Measurements from ENCODE around the gene CD27. TPM values are rescaled to one million over a fixed set of nuclear protein-coding genes. Genes with fewer than 3 reads are reported as not detected.

CD27 gene
- not detected in 2 replicates for total RNA-seq
- long read RNA-seq: 0 reads

GRCh38 chr12:6444704-6445688 is at the start of gene CD27:
TSS of gene CD27 (plus strand) at chr12:6444955. CDS start at chr12:6445096, 141 bp downstream.
- Mint-ChIP-seq H3K9me3 (no peaks in the 10 kb centered on the region), H3K27ac (ENCODE audit: unreplicated experiment) (no peak within 1 kb of the TSS), H3K36me3 (ENCODE audit: low read depth) (no peaks in the 10 kb centered on the region), H3K4me3 (no peak within 1 kb of the TSS), H3K4me1 (no peaks in the 10 kb centered on the region), H3K27me3 (ENCODE audit: low read depth) (no peaks in the 10 kb centered on the region)
- DNase-seq (ENCODE audit: low read depth, low spot score): no peak
- TF ChIP-seq CTCF (conservative IDR thresholded peaks at IDR 0.05): no peak

- Mint-ChIP-seq H3K27ac (ENCODE audit: unreplicated experiment) (no peak overlapping the region), H3K9me3 (no peaks in the 10 kb centered on the region), H3K4me3 (no peak overlapping the region), H3K4me1 (peaks cover 10% of the 10 kb centered on the region), H3K36me3 (ENCODE audit: low read depth) (no peaks in the 10 kb centered on the region), H3K27me3 (ENCODE audit: low read depth) (no peaks in the 10 kb centered on the region)
- DNase-seq (ENCODE audit: low read depth, low spot score): no peak
- TF ChIP-seq CTCF (conservative IDR thresholded peaks at IDR 0.05): no peak
These were observed 48.7 kb upstream of the CD27 start for GRCh38 chr12:6396031-6396430.

GRCh38 chr12:6399884-6400644 is 44.7 kb upstream of the CD27 start:
- no peaks in the 10 kb centered on the region for H3K9me3 Mint-ChIP-seq
- no peak for TF ChIP-seq CTCF (conservative IDR thresholded peaks at IDR 0.05)
- H3K4me3 Mint-ChIP-seq: no peak overlapping the region
- no peaks in the 10 kb centered on the region for H3K36me3 Mint-ChIP-seq (ENCODE audit: low read depth)
- H3K27me3 Mint-ChIP-seq (ENCODE audit: low read depth): no peaks in the 10 kb centered on the region
- H3K4me1 Mint-ChIP-seq: peaks cover 10% of the 10 kb centered on the region
- no peak for DNase-seq (ENCODE audit: low read depth, low spot score)
- H3K27ac Mint-ChIP-seq (ENCODE audit: unreplicated experiment): no peak overlapping the region

GRCh38 chr12:6404390-6404789 is 40.4 kb upstream of the CD27 start:
- H3K9me3 Mint-ChIP-seq: peaks cover 4% of the 10 kb centered on the region
- no peak for TF ChIP-seq CTCF (conservative IDR thresholded peaks at IDR 0.05)
- H3K27ac Mint-ChIP-seq (ENCODE audit: unreplicated experiment): peak overlapping the region; percentile 43
- no peaks in the 10 kb centered on the region for H3K27me3 Mint-ChIP-seq (ENCODE audit: low read depth)
- no peak for DNase-seq (ENCODE audit: low read depth, low spot score)
- no peaks in the 10 kb centered on the region for H3K36me3 Mint-ChIP-seq (ENCODE audit: low read depth)
- H3K4me3 Mint-ChIP-seq: no peak overlapping the region
- H3K4me1 Mint-ChIP-seq: no peaks in the 10 kb centered on the region

- Mint-ChIP-seq H3K36me3 (ENCODE audit: low read depth) (no peaks in the 10 kb centered on the region), H3K9me3 (peaks cover 4% of the 10 kb centered on the region), H3K4me1 (no peaks in the 10 kb centered on the region), H3K4me3 (no peak overlapping the region), H3K27ac (ENCODE audit: unreplicated experiment) (peak overlapping the region; percentile 43), H3K27me3 (ENCODE audit: low read depth) (no peaks in the 10 kb centered on the region)
- DNase-seq (ENCODE audit: low read depth, low spot score): no peak
- no peak for TF ChIP-seq CTCF (conservative IDR thresholded peaks at IDR 0.05)
These were observed 38.8 kb upstream of the CD27 start for GRCh38 chr12:6405963-6406362.

Measured in neural crest cell (in vitro differentiated cells).